KMS-11 (cell line): ENCODE results near the gene KCNJ11.

Source experiments
- H2AFZ ChIP-seq: fragments of 200-600 bp; sonication (generic); 2 replicates; pipeline ENCODE4 v1.6.1; 2016; ENCODE audit warnings: antibody characterized with exemption, mixed run types, low read depth
- H3K27ac ChIP-seq: fragments of 200-600 bp; sonication (generic); 2 replicates; pipeline ENCODE4 v1.6.1; 2016; ENCODE audit warnings: mild to moderate bottlenecking, mixed run types
- H3K27me3 ChIP-seq: fragments of 200-600 bp; sonication (generic); 2 replicates; pipeline ENCODE4 v1.6.1; 2017; ENCODE audit warnings: mild to moderate bottlenecking, low read depth, mixed run types, moderate library complexity; ENCODE audit not compliant: insufficient read depth
- H3K36me3 ChIP-seq: fragments of 200-600 bp; sonication (generic); 2 replicates; pipeline ENCODE4 v1.6.1; 2017; ENCODE audit warnings: mild to moderate bottlenecking, mixed run types; ENCODE audit not compliant: insufficient read depth
- H3K4me1 ChIP-seq: fragments of 200-600 bp; sonication (generic); 2 replicates; pipeline ENCODE4 v1.6.1; 2016; ENCODE audit warnings: mild to moderate bottlenecking, low read depth, mixed run types; ENCODE audit not compliant: poor library complexity, severe bottlenecking
- H3K4me2 ChIP-seq: fragments of 200-600 bp; sonication (generic); 2 replicates; pipeline ENCODE4 v1.7.0; 2016; ENCODE audit warnings: mild to moderate bottlenecking, mixed run types
- H3K4me3 ChIP-seq: fragments of 200-600 bp; sonication (generic); IDR thresholded peaks from 2 replicates; pipeline ENCODE4 v1.6.1; 2017; ENCODE audit warnings: low read depth, low read length, mixed read lengths; ENCODE audit not compliant: insufficient read depth
- H3K79me2 ChIP-seq: fragments of 200-600 bp; sonication (generic); 2 replicates; pipeline ENCODE4 v1.6.1; 2016; ENCODE audit warnings: low read depth, mixed run types; ENCODE audit not compliant: insufficient read depth
- H3K9ac ChIP-seq: fragments of 200-600 bp; sonication (generic); 2 replicates; pipeline ENCODE4 v1.6.1; 2016; ENCODE audit warnings: mild to moderate bottlenecking, mixed run types
- H4K20me1 ChIP-seq: fragments of 200-600 bp; sonication (generic); 2 replicates; pipeline ENCODE4 v1.6.1; 2016; ENCODE audit warnings: mild to moderate bottlenecking, mixed run types; ENCODE audit not compliant: insufficient read depth
- TF ChIP-seq, protein P1 (sequence below): fragments of 200-600 bp; sonication (generic); conservative IDR thresholded peaks from 2 replicates; pipeline ENCODE4 v1.6.1; 2017; ENCODE audit warnings: low read depth, mild to moderate bottlenecking, antibody characterized with exemption, low read length, moderate library complexity, mixed read lengths

Gene KCNJ11

DNA sequence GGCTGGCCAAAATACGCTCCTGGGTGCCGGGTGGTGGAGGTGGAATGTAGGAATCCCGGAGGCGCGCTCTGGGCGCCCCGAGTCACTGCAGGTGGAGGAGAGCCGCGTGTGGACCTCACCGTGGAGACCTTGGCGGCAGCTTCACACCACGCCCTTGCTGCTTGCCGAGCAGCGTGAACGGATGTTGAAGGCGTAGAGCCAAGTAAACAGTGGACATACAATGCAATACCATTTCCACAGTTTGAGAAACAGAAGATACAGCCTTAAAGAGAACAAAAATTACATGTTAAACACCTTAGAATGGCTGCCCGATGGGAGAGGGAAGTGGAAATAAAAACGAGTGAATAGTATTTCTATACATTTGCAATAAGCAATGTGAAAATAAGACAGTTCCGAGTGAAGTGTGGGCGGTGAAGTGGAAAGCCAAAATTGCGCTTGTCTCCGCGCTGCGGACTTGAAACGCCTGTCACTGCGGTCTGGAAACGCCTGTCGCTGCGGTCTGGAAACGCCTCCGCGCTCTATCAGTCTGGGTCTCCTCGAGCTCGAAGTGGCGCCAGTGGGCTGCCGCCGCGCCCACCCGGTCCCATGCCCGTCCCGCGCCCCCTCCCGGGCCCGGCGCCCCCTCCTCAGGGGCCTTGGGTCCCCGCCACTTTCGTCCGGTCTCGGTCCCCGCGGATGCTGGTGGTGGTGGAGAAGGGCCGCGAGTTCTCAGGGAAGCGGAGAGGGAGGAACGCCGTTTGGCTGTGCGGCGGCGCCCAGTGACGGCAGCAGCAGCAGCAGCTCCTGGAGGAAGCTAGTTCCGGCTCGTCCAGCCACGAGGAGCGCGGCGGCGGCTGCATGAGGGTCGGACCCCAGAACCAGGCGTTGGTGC lies 35.3 kb downstream of the KCNJ11 start:
- peaks cover 9% of the 10 kb centered on the region for H3K4me1 ChIP-seq
- no peak overlapping the region for H3K27ac ChIP-seq
- peak overlapping the region; percentile 78 for H2AFZ ChIP-seq
- H3K9ac ChIP-seq: peak overlapping the region; percentile 49; the same call in 1 of the 2 replicates
- peak overlapping the region; percentile 89 for H3K4me2 ChIP-seq
- no peaks in the 10 kb centered on the region for H4K20me1 ChIP-seq
- TF ChIP-seq, protein P1, sequence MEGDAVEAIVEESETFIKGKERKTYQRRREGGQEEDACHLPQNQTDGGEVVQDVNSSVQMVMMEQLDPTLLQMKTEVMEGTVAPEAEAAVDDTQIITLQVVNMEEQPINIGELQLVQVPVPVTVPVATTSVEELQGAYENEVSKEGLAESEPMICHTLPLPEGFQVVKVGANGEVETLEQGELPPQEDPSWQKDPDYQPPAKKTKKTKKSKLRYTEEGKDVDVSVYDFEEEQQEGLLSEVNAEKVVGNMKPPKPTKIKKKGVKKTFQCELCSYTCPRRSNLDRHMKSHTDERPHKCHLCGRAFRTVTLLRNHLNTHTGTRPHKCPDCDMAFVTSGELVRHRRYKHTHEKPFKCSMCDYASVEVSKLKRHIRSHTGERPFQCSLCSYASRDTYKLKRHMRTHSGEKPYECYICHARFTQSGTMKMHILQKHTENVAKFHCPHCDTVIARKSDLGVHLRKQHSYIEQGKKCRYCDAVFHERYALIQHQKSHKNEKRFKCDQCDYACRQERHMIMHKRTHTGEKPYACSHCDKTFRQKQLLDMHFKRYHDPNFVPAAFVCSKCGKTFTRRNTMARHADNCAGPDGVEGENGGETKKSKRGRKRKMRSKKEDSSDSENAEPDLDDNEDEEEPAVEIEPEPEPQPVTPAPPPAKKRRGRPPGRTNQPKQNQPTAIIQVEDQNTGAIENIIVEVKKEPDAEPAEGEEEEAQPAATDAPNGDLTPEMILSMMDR: no peak
- H3K4me3 ChIP-seq: peak overlapping the region; percentile 40
- H3K27me3 ChIP-seq: no peaks in the 10 kb centered on the region
- H3K79me2 ChIP-seq: no peaks in the 10 kb centered on the region
- no peaks in the 10 kb centered on the region for H3K36me3 ChIP-seq

DNA sequence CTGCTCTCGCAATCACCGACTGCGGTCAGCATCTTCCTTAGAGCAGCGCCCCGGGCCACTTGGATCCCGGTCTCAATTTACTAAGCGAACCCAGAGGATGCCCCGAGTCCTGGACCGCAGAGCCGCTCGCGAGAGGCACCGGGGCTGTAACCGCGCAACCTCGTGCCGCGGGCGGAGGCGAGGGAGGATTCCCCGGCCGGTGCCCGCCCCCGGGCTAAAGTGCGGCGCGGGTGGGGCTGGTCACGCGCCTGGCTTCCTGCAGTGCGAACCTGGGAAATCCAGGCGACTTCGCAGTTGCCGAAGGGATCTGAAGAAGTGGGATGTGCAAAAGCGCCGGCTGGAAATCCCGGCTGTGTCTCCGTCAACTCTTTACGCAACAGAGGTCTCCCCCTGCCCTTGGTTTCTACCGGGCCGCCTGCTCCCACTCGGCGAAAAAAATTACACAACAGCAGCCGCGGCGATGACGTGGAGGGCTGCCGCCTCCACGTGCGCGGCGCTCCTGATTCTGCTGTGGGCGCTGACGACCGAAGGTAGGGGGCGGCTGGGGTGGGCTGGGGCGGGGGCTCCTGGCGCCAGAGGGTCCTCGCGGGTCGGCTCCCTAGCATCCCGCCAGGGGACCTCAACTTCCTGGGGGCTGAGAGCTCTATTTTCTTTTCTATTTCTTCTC lies 36.8 kb downstream of the KCNJ11 start, which contains the start of gene NCR3LG1:
Gene NCR3LG1 (plus strand): TSS at position 291 of the 667 bp plus-strand sequence. CDS start 170 bp downstream, at position 461.
- no peak within 1 kb of the TSS for H2AFZ ChIP-seq
- TF ChIP-seq, protein P1: no peak
- no peak within 1 kb of the TSS for H3K4me3 ChIP-seq
- no peaks in the 10 kb centered on the region for H3K27me3 ChIP-seq
- no peak within 1 kb of the TSS for H3K9ac ChIP-seq
- H3K79me2 ChIP-seq: no peaks in the 10 kb centered on the region
- no peaks in the 10 kb centered on the region for H3K36me3 ChIP-seq
- H4K20me1 ChIP-seq: no peaks in the 10 kb centered on the region
- H3K4me1 ChIP-seq: peaks cover 9% of the 10 kb centered on the region
- no peak within 1 kb of the TSS for H3K27ac ChIP-seq
- no peak within 1 kb of the TSS for H3K4me2 ChIP-seq

DNA sequence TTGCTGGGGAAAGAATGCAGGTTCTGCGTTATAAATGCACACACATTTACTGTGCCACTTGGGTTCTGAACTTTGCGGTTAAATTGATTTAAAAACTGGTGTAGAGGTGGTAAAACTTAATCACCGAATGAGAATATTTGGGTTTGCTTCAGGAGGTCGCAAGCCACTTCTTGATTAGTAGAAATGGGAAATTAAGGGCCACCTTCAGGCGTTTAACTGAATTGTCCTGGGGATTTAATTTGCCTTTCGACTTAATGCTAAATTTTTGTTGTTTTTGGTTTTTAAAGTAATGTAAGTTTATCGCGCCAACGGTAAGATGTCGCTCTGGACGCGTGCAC lies 37.3 kb downstream of the KCNJ11 start:
- Histone ChIP-seq H3K4me2 (no peak overlapping the region), H3K4me1 (peaks cover 9% of the 10 kb centered on the region), H3K36me3 (no peaks in the 10 kb centered on the region), H3K9ac (no peak overlapping the region), H3K4me3 (no peak overlapping the region), H3K79me2 (no peaks in the 10 kb centered on the region), H2AFZ (no peak overlapping the region), H3K27me3 (no peaks in the 10 kb centered on the region), H4K20me1 (no peaks in the 10 kb centered on the region), H3K27ac (no peak overlapping the region)
- TF ChIP-seq, protein P1: no peak

DNA sequence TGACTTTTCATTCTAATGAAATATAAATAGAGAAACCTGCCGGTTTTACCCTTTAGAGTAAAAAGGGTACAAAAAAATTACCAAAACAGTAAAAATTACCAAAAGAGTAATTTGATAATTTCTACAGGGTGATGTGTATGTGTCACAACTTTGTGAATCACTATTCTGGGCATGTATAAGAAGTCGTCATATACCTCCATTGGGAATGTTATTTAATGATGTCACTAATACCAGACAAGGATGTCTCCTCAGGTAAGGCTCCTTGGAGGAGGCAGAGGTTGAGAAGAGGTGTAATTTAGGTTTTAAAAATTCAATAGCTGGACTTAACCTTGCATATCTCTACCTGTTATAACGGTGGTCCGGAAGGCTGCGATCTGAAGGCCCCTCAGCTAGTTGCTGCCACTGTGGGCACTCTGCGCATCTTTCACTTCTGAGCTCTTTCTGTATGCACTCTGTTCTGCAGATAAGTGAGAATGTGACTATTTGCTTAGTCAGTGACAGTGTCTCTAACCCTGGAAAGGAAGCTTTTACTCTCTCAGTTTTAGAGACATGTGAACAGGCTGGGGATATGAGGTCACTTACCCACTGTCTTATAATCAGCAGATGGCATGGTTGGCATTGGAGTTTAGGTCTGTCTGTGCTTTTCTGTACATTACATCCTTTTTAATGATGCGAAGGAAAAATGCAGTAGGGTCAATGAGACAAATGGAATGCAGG lies 37.8 kb downstream of the KCNJ11 start:
- no peak overlapping the region for H3K4me2 ChIP-seq
- TF ChIP-seq, protein P1: no peak
- no peak overlapping the region for H3K27ac ChIP-seq
- H3K36me3 ChIP-seq: no peaks in the 10 kb centered on the region
- no peaks in the 10 kb centered on the region for H4K20me1 ChIP-seq
- no peak overlapping the region for H3K4me3 ChIP-seq
- peaks cover 9% of the 10 kb centered on the region for H3K4me1 ChIP-seq
- H3K9ac ChIP-seq: no peak overlapping the region
- no peaks in the 10 kb centered on the region for H3K27me3 ChIP-seq
- no peaks in the 10 kb centered on the region for H3K79me2 ChIP-seq
- H2AFZ ChIP-seq: no peak overlapping the region
